ENCODE results near the gene CLEC4C.

- TF ChIP-seq MAFK (IDR thresholded peaks at IDR 0.05; ENCODE audit: low read depth, low read length) = no peak
- TF ChIP-seq NFE2L2 (IDR thresholded peaks at IDR 0.05; ENCODE audit: low read depth, low read length) = no peak
- TF ChIP-seq, protein P1, sequence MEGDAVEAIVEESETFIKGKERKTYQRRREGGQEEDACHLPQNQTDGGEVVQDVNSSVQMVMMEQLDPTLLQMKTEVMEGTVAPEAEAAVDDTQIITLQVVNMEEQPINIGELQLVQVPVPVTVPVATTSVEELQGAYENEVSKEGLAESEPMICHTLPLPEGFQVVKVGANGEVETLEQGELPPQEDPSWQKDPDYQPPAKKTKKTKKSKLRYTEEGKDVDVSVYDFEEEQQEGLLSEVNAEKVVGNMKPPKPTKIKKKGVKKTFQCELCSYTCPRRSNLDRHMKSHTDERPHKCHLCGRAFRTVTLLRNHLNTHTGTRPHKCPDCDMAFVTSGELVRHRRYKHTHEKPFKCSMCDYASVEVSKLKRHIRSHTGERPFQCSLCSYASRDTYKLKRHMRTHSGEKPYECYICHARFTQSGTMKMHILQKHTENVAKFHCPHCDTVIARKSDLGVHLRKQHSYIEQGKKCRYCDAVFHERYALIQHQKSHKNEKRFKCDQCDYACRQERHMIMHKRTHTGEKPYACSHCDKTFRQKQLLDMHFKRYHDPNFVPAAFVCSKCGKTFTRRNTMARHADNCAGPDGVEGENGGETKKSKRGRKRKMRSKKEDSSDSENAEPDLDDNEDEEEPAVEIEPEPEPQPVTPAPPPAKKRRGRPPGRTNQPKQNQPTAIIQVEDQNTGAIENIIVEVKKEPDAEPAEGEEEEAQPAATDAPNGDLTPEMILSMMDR (conservative IDR thresholded peaks at IDR 0.05; ENCODE audit: low read depth, low read length) = no peak
- no peak for TF ChIP-seq POLR2A (IDR thresholded peaks at IDR 0.05; ENCODE audit: low read depth, low read length)
- TF ChIP-seq RAD21 (IDR thresholded peaks at IDR 0.05; ENCODE audit: low read length) = no peak
- TF ChIP-seq MXI1 (IDR thresholded peaks at IDR 0.05; ENCODE audit: borderline replicate concordance, low read depth, low read length) = no peak
- TF ChIP-seq CEBPB (IDR thresholded peaks at IDR 0.05; ENCODE audit: low read depth, low read length) = no peak
- TF ChIP-seq MAZ (IDR thresholded peaks at IDR 0.05; ENCODE audit: borderline replicate concordance, low read depth, low read length) = no peak
- no peak for TF ChIP-seq RFX5 (IDR thresholded peaks at IDR 0.05; ENCODE audit: low read depth, low read length)
- TF ChIP-seq ELK1 (IDR thresholded peaks at IDR 0.05; ENCODE audit: borderline replicate concordance, low read depth, low read length) = no peak
- no peak for TF ChIP-seq USF2 (IDR thresholded peaks at IDR 0.05; ENCODE audit: low read depth, low read length)
- TF ChIP-seq RCOR1 (IDR thresholded peaks at IDR 0.05; ENCODE audit: insufficient replicate concordance, low read length) = no peak
These were observed 52.5 kb downstream of the CLEC4C start for GRCh38 chr12:7694556-7695236.

Measured in IMR-90 (cell line).